ENCODE results near the gene S100A4. TPM values are rescaled to one million over a fixed set of nuclear protein-coding genes. Genes with fewer than 3 reads are reported as not detected.
"Not testable (repeated sequence)": the region's sequence is repeated elsewhere in the genome, so short reads cannot be mapped to it uniquely, and the experiment has no call there.

The S100A4 gene
- 337 and 353 TPM in 2 replicates for total RNA-seq
- long read RNA-seq, transcript S100A4-204 (3 exons, 600 nt), result major isoform, 144 of 226 reads
- long read RNA-seq, transcript S100A4-206 (2 exons, 755 nt), result minor isoform, 11 of 226 reads
- long read RNA-seq, transcript S100A4-201 (4 exons, 566 nt), result minor isoform, 30 of 226 reads
- long read RNA-seq, transcript S100A4-205 (3 exons, 537 nt), result minor isoform, 8 of 226 reads
- long read RNA-seq, partial matches to known transcripts, result 7 of 226 reads
- long read RNA-seq, other reads (novel, unspliced or antisense), result 22 of 226 reads

GRCh38 chr1:153545067-153546055 is at the start of gene S100A4:
Gene S100A4, minus strand, starts transcription at chr1:153545806. Its CDS starts 1,012 bp downstream, at chr1:153544794.
- DNase-seq (ENCODE audit: extremely low spot score, unreplicated experiment), result peak; percentile 96
- H3K27me3 Mint-ChIP-seq (ENCODE audit: unreplicated experiment), result no peaks in the 10 kb centered on the region
- H3K9me3 Mint-ChIP-seq (ENCODE audit: unreplicated experiment), result no peaks in the 10 kb centered on the region
- H3K4me1 Mint-ChIP-seq (ENCODE audit: unreplicated experiment), result peaks cover 100% of the 10 kb centered on the region
- H3K27ac Mint-ChIP-seq (ENCODE audit: unreplicated experiment), result peak within 1 kb of the TSS; percentile 99
- no peaks in the 10 kb centered on the region for H3K36me3 Mint-ChIP-seq (ENCODE audit: unreplicated experiment)
- peak within 1 kb of the TSS; percentile 78 for H3K4me3 Mint-ChIP-seq (ENCODE audit: unreplicated experiment)
- TF ChIP-seq CTCF (IDR thresholded peaks at IDR 0.05), result no peak

- H3K4me3 Mint-ChIP-seq (ENCODE audit: unreplicated experiment), result no peak overlapping the region
- no peaks in the 10 kb centered on the region for H3K27me3 Mint-ChIP-seq (ENCODE audit: unreplicated experiment)
- no peak for DNase-seq (ENCODE audit: extremely low spot score, unreplicated experiment)
- H3K36me3 Mint-ChIP-seq (ENCODE audit: unreplicated experiment), result no peaks in the 10 kb centered on the region
- H3K9me3 Mint-ChIP-seq (ENCODE audit: unreplicated experiment), result no peaks in the 10 kb centered on the region
- no peak for TF ChIP-seq CTCF (IDR thresholded peaks at IDR 0.05)
- H3K27ac Mint-ChIP-seq (ENCODE audit: unreplicated experiment), result no peak overlapping the region
- H3K4me1 Mint-ChIP-seq (ENCODE audit: unreplicated experiment), result peaks cover 5% of the 10 kb centered on the region
Measured at GRCh38 chr1:153592748-153593147, 47.1 kb upstream of the S100A4 start.

GRCh38 chr1:153588482-153588881 is 42.9 kb upstream of the S100A4 start:
- H3K4me1 Mint-ChIP-seq (ENCODE audit: unreplicated experiment), result peaks cover 18% of the 10 kb centered on the region
- no peaks in the 10 kb centered on the region for H3K27me3 Mint-ChIP-seq (ENCODE audit: unreplicated experiment)
- H3K36me3 Mint-ChIP-seq (ENCODE audit: unreplicated experiment), result no peaks in the 10 kb centered on the region
- no peak for DNase-seq (ENCODE audit: extremely low spot score, unreplicated experiment)
- H3K4me3 Mint-ChIP-seq (ENCODE audit: unreplicated experiment), result no peak overlapping the region
- no peak overlapping the region for H3K27ac Mint-ChIP-seq (ENCODE audit: unreplicated experiment)
- H3K9me3 Mint-ChIP-seq (ENCODE audit: unreplicated experiment), result no peaks in the 10 kb centered on the region
- no peak for TF ChIP-seq CTCF (IDR thresholded peaks at IDR 0.05)

- H3K27me3 Mint-ChIP-seq (ENCODE audit: unreplicated experiment); H3K4me3 Mint-ChIP-seq (ENCODE audit: unreplicated experiment); H3K9me3 Mint-ChIP-seq (ENCODE audit: unreplicated experiment); H3K27ac Mint-ChIP-seq (ENCODE audit: unreplicated experiment); DNase-seq (ENCODE audit: extremely low spot score, unreplicated experiment); H3K36me3 Mint-ChIP-seq (ENCODE audit: unreplicated experiment): not testable (repeated sequence)
- H3K4me1 Mint-ChIP-seq (ENCODE audit: unreplicated experiment), result peaks cover 18% of the 10 kb centered on the region
Measured at GRCh38 chr1:153588033-153588432, 42.4 kb upstream of the S100A4 start.

- H3K9me3 Mint-ChIP-seq (ENCODE audit: unreplicated experiment), result no peaks in the 10 kb centered on the region
- peaks cover 13% of the 10 kb centered on the region for H3K4me1 Mint-ChIP-seq (ENCODE audit: unreplicated experiment)
- DNase-seq (ENCODE audit: extremely low spot score, unreplicated experiment), result no peak
- no peak for TF ChIP-seq CTCF (IDR thresholded peaks at IDR 0.05)
- no peak overlapping the region for H3K4me3 Mint-ChIP-seq (ENCODE audit: unreplicated experiment)
- H3K36me3 Mint-ChIP-seq (ENCODE audit: unreplicated experiment), result no peaks in the 10 kb centered on the region
- H3K27me3 Mint-ChIP-seq (ENCODE audit: unreplicated experiment), result no peaks in the 10 kb centered on the region
- H3K27ac Mint-ChIP-seq (ENCODE audit: unreplicated experiment), result no peak overlapping the region
Measured at GRCh38 chr1:153587314-153587713, 41.7 kb upstream of the S100A4 start.
